Endothelial cell of umbilical vein (primary cell): ENCODE data around the gene SNAP23. TPM values are rescaled to one million over a fixed set of nuclear protein-coding genes. Genes with fewer than 3 reads are reported as not detected.

Experiments
- BruUV-seq: library from RNA; stranded (reverse); fragments of 400-500 nt; replicated peaks from 2 replicates; lab custom pipeline; 2021; lab: Mats Ljungman, UMichigan
- CTCF ChIA-PET: fragments of 300-600, 350-600 bp; sonication (Branson Sonifier 250); formaldehyde crosslinking; loops from one replicate; lab custom pipeline; 2021; ENCODE audit warnings: antibody characterized with exemption, inconsistent platforms; lab: Charles Lee
- POLR2A ChIA-PET: fragments of 300-600, 350-600 bp; sonication (Branson Sonifier 250); formaldehyde crosslinking; loops from one replicate; lab custom pipeline; 2021; ENCODE audit warnings: antibody characterized with exemption, inconsistent platforms; lab: Charles Lee
- DNase-seq: peaks from one replicate; pipeline ENCODE4 v3.0.0-alpha.2; 2011; ENCODE audit warnings: low read depth, low spot score
- FAIRE-seq: peaks from 2 replicates; lab custom pipeline; 2011; peaks lifted over from hg19 to GRCh38; lab: Jason Lieb, UNC
- H2AFZ ChIP-seq: 2 replicates; pipeline ENCODE4 v1.6.0; 2012; ENCODE audit warnings: low read depth, low read length, control low read depth, inconsistent platforms
- H3K27ac ChIP-seq: 2 replicates; pipeline ENCODE4 v1.5.1; 2011; ENCODE audit warnings: low read depth, mild to moderate bottlenecking, control low read depth, low read length, moderate library complexity; ENCODE audit not compliant: insufficient read depth
- H3K27me3 ChIP-seq, 2 experiments: 2 replicates each; pipeline versions ENCODE4 v1.6.0 to v1.6.1; 2011; ENCODE audit warnings: low read length in 2 of 2, mixed read lengths in 1 of 2; ENCODE audit not compliant: control insufficient read depth in 2 of 2, insufficient read depth in 2 of 2
- H3K36me3 ChIP-seq, 2 experiments: 2 replicates in 1 of 2; 3 replicates in 1 of 2; pipeline ENCODE4 v1.5.1; 2011; ENCODE audit warnings: low read length in 2 of 2, mild to moderate bottlenecking in 1 of 2, moderate library complexity in 1 of 2; ENCODE audit not compliant: control insufficient read depth in 2 of 2, insufficient read depth in 2 of 2; ENCODE audit errors: extremely low read depth in 1 of 2
- H3K4me1 ChIP-seq: 3 replicates; pipeline ENCODE4 v1.5.1; 2011; ENCODE audit warnings: mild to moderate bottlenecking, low read length; ENCODE audit not compliant: control insufficient read depth, insufficient read depth; ENCODE audit errors: extremely low read depth
- H3K4me2 ChIP-seq: 2 replicates; pipeline ENCODE4 v1.6.1; 2011; ENCODE audit warnings: low read length, control low read depth, mixed read lengths; ENCODE audit not compliant: insufficient read depth
- H3K4me3 ChIP-seq, 3 experiments: fragments of 200-600 bp in 1 of 3; sonication (generic), shearing (Covaris generic) in 1 of 3; replicated peaks in 1 of 3; 2 replicates each; pipeline ENCODE4 v1.5.1; 2011 to 2016; ENCODE audit warnings: control low read depth in 3 of 3, low read length in 3 of 3, mild to moderate bottlenecking in 2 of 3, inconsistent platforms in 1 of 3, low read depth in 1 of 3, moderate library complexity in 1 of 3; ENCODE audit not compliant: insufficient read depth in 1 of 3
- H3K79me2 ChIP-seq: 2 replicates; pipeline ENCODE4 v1.6.0; 2012; ENCODE audit warnings: low read length, inconsistent platforms; ENCODE audit not compliant: control insufficient read depth, insufficient read depth
- H3K9ac ChIP-seq: replicated peaks from 2 replicates; pipeline ENCODE3; 2011; ENCODE audit warnings: low read length, control low read depth; ENCODE audit not compliant: insufficient read depth; ENCODE audit errors: extremely low read depth
- H3K9me1 ChIP-seq: replicated peaks from 3 replicates; pipeline ENCODE4 v1.6.0; 2011; ENCODE audit warnings: mild to moderate bottlenecking, low read length; ENCODE audit not compliant: control insufficient read depth, insufficient read depth; ENCODE audit errors: extremely low read depth
- H3K9me3 ChIP-seq: replicated peaks from 2 replicates; pipeline ENCODE4 v1.5.1; 2012; ENCODE audit warnings: low read length, inconsistent platforms; ENCODE audit not compliant: control insufficient read depth, insufficient read depth
- H4K20me1 ChIP-seq: replicated peaks from 2 replicates; pipeline ENCODE3; 2011; ENCODE audit warnings: mild to moderate bottlenecking, low read length; ENCODE audit not compliant: control insufficient read depth, insufficient read depth; ENCODE audit errors: extremely low read depth
- CTCF ChIP-seq, 2 donors: IDR thresholded peaks; 1 replicate in 1 of 2; 2 replicates in 1 of 2; pipeline ENCODE4 v1.5.1; 2011; ENCODE audit warnings: low read length in 2 of 2, mild to moderate bottlenecking in 2 of 2, moderate library complexity in 2 of 2, control low read depth in 1 of 2, inconsistent platforms in 1 of 2, low read depth in 1 of 2; ENCODE audit not compliant: insufficient read depth in 1 of 2; ENCODE audit errors: extremely low read depth in 1 of 2
- FOS ChIP-seq: IDR thresholded peaks from 2 replicates; pipeline ENCODE4 v1.6.1; 2011; ENCODE audit warnings: mild to moderate bottlenecking, low read length, moderate library complexity, borderline replicate concordance; ENCODE audit not compliant: insufficient read depth
- MYC ChIP-seq: IDR thresholded peaks from one replicate; pipeline ENCODE4 v1.6.1; 2011; ENCODE audit warnings: mild to moderate bottlenecking, low read depth, low read length
- POLR2A ChIP-seq: IDR thresholded peaks from 2 replicates; pipeline ENCODE4 v1.6.1; 2012; ENCODE audit warnings: low read depth, mild to moderate bottlenecking, control low read depth, low read length
- POLR2AphosphoS5 ChIP-seq: IDR thresholded peaks from 2 replicates; pipeline ENCODE4 v1.6.1; 2012; ENCODE audit warnings: low read depth, mild to moderate bottlenecking, control low read depth, low read length, moderate library complexity; ENCODE audit not compliant: insufficient read depth
- dilution Hi-C: fragments of 300-500 bp; cut with MboI; formaldehyde crosslinking; loops from one replicate; pipeline ENCODE4 v1.15.0; 2019; ENCODE audit warnings: low sequenced_read_pairs; ENCODE audit not compliant: extremely low pct_ligation_motif_present
- intact Hi-C: fragments of 100-400 bp; cut with micrococcal nuclease; formaldehyde crosslinking; loops from one replicate; pipeline ENCODE4 v1.10.0; 2022
- polyA plus RNA-seq, 4 experiments: library from polyadenylated mRNA; depleted of rRNA in 3 of 4; stranded (reverse) in 3 of 4; unstranded in 1 of 4; fragments of >200 nt; gene quantifications; 2 replicates each; pipeline versions ENCODE4 v1.2.1 to v1.2.3, GENCODE V29; 2011 to 2012; ENCODE audit warnings: missing spikeins in 1 of 4
- total RNA-seq: library from RNA; stranded (reverse); gene quantifications from 2 replicates; pipeline ENCODE4 v1.2.3, GENCODE V29; 2021

Gene SNAP23
- total and polyA plus RNA-seq, 2 donors (not counting 3 experiments of a cell fraction or from before 2014, with no cell fraction given): 141 to 152 TPM

GRCh38 chr15:42581272-42581730, 85.9 kb downstream of the SNAP23 start:
- BruUV-seq: TSS peak; percentile 16
- intact Hi-C loops: no loop called here
- TF ChIP-seq POLR2AphosphoS5 (peak; percentile 50), FOS (no peak), CTCF (IDR thresholded peaks at IDR 0.05; ENCODE audit: extremely low read depth in 1 of 2, insufficient read depth in 1 of 2, low read depth in 1 of 2, low read length in 2 of 2) (no peak), POLR2A (peak; percentile 33), MYC (no peak)
- Histone ChIP-seq H3K27me3 (no peaks in the 10 kb centered on the region), H3K9ac (peak overlapping the region; percentile 36), H3K4me2 (peak overlapping the region; percentile 66), H2AFZ (peak overlapping the region; percentile 66), H3K79me2 (peaks cover 4% of the 10 kb centered on the region), H3K9me1 (no peaks in the 10 kb centered on the region), H3K4me3 (peak overlapping the region in 2 of 3 experiments; percentile 40), H3K4me1 (peaks cover 23% of the 10 kb centered on the region), H3K9me3 (no peaks in the 10 kb centered on the region), H3K27ac (no peak overlapping the region), H4K20me1 (no peaks in the 10 kb centered on the region), H3K36me3 (no peaks in the 10 kb centered on the region)
- ChIA-PET POLR2A (no interaction called here), CTCF (interaction anchor here (1.0 to 1.9 kb wide), 5 partner anchors 11 to 70 kb away, joined by 4 to 7 read pairs (median 5); no protein-coding TSS in a partner anchor)
- dilution Hi-C loops: no loop called here
- FAIRE-seq (peak; percentile 83), DNase-seq (peak; percentile 87)

Other genes starting within 250 kb of the SNAP23 start
- 17.8 and 20.0 TPM in 2 replicates for gene GANC, start 222.4 kb upstream of the SNAP23 start, total RNA-seq
- 8.5 and 8.7 TPM in 2 replicates for gene GANC, start 222.4 kb upstream of the SNAP23 start, polyA plus RNA-seq
- gene TMEM87A, start 222.2 kb upstream of the SNAP23 start, total RNA-seq: 41.1 and 45.5 TPM in 2 replicates
- gene TMEM87A, start 222.2 kb upstream of the SNAP23 start, polyA plus RNA-seq: 17.7 and 22.3 TPM in 2 replicates
- 0.51 and 2.2 TPM in 2 replicates for gene CAPN3, start 136.1 kb upstream of the SNAP23 start, total RNA-seq
- gene CAPN3, start 136.1 kb upstream of the SNAP23 start, polyA plus RNA-seq: 3.7 and 3.9 TPM in 2 replicates
- 51.2 and 53.5 TPM in 2 replicates for gene ZNF106, start 4.5 kb upstream of the SNAP23 start, total RNA-seq
- gene ZNF106, start 4.5 kb upstream of the SNAP23 start, polyA plus RNA-seq: 16.7 and 18.9 TPM in 2 replicates
- 32.8 and 39.2 TPM in 2 replicates for gene LRRC57, start 53.2 kb downstream of the SNAP23 start, total RNA-seq
- gene LRRC57, start 53.2 kb downstream of the SNAP23 start, polyA plus RNA-seq: 11.2 and 13.4 TPM in 2 replicates
- 33.5 and 37.8 TPM in 2 replicates for gene HAUS2, start 53.2 kb downstream of the SNAP23 start, total RNA-seq
- 9.9 and 12.6 TPM in 2 replicates for gene HAUS2, start 53.2 kb downstream of the SNAP23 start, polyA plus RNA-seq
- gene STARD9, start 80.0 kb downstream of the SNAP23 start, total RNA-seq: 17.2 and 17.5 TPM in 2 replicates
- 3.7 and 4.6 TPM in 2 replicates for gene STARD9, start 80.0 kb downstream of the SNAP23 start, polyA plus RNA-seq
- 23.4 and 25.9 TPM in 2 replicates for gene CDAN1, start 241.5 kb downstream of the SNAP23 start, total RNA-seq
- gene CDAN1, start 241.5 kb downstream of the SNAP23 start, polyA plus RNA-seq: 6.5 and 7.2 TPM in 2 replicates